HepG2 (cell line): ENCODE results near the gene STX8. TPM values are rescaled to one million over a fixed set of nuclear protein-coding genes. Genes with fewer than 3 reads are reported as not detected.

Source experiments
- ATAC-seq: fragments of 200-7000 bp; cut with Tn5 transposase; 3 replicates; pipeline ENCODE4 v1.9.1; 2020; ENCODE audit warnings: mild to moderate bottlenecking, moderate library complexity
- BruUV-seq: library from RNA; stranded (reverse); fragments of 400-500 nt; replicated peaks from 2 replicates; lab custom pipeline; 2021; lab: Mats Ljungman, UMichigan
- CTCF ChIA-PET: fragments of 300-600 bp; formaldehyde crosslinking; extraction: SDS; loops from one replicate; lab custom pipeline; 2021; ENCODE audit warnings: low total read pairs, inconsistent platforms, low intra/inter-chr PET ratio; lab: Yijun Ruan, JAX
- POLR2A ChIA-PET: fragments of 350-600 bp; sonication (Branson Sonifier 250); formaldehyde crosslinking; loops from one replicate; lab custom pipeline; 2020; ENCODE audit warnings: antibody characterized with exemption, inconsistent platforms; lab: Yijun Ruan, JAX
- DNase-seq: peaks from one replicate; pipeline ENCODE4 v3.0.0-alpha.2; 2015; ENCODE audit warnings: low spot score
- FAIRE-seq: peaks from 3 replicates; lab custom pipeline; 2011; peaks lifted over from hg19 to GRCh38; lab: Jason Lieb, UNC
- H2AFZ ChIP-seq: one replicate; pipeline ENCODE4 v1.6.1; 2011; ENCODE audit warnings: low read length, inconsistent platforms
- H3K27ac ChIP-seq: fragments of 300-600 bp; 3 replicates; pipeline ENCODE4 v1.8.0; 2011; ENCODE audit warnings: mixed run types, mild to moderate bottlenecking, mixed read lengths, low read length, inconsistent platforms; ENCODE audit not compliant: insufficient read depth; ENCODE audit errors: extremely low read length
- H3K27me3 ChIP-seq, 2 experiments: fragments of 200-600 bp in 1 of 2; 2 replicates in 1 of 2; 3 replicates in 1 of 2; pipeline versions ENCODE4 v1.6.0 to v1.8.0; 2011; ENCODE audit warnings: low read length in 2 of 2, mild to moderate bottlenecking in 2 of 2, moderate library complexity in 2 of 2, inconsistent platforms in 1 of 2; ENCODE audit not compliant: insufficient read depth in 2 of 2, control insufficient read depth in 1 of 2
- H3K36me3 ChIP-seq, 2 experiments: fragments of 200-600 bp in 1 of 2; replicated peaks in 1 of 2; 2 replicates in 1 of 2; 3 replicates in 1 of 2; pipeline versions ENCODE4 v1.5.1 to v1.8.0; 2011; ENCODE audit warnings: low read length in 2 of 2, inconsistent platforms in 1 of 2; ENCODE audit not compliant: insufficient read depth in 2 of 2, control insufficient read depth in 1 of 2
- H3K4me1 ChIP-seq: 2 replicates; pipeline ENCODE4 v1.5.1; 2012; ENCODE audit warnings: low read length, inconsistent platforms; ENCODE audit not compliant: insufficient read depth
- H3K4me2 ChIP-seq: 2 replicates; pipeline ENCODE4 v1.6.0; 2011; ENCODE audit warnings: low read depth, low read length, inconsistent platforms
- H3K4me3 ChIP-seq, 3 experiments: fragments of 200-600 bp in 1 of 3; sonication (generic), shearing (Covaris generic) in 1 of 3; replicated peaks in 1 of 3; 2 replicates each; pipeline ENCODE4 v1.5.1; 2011 to 2016; ENCODE audit warnings: low read length in 3 of 3, inconsistent platforms in 2 of 3, low read depth in 2 of 3, mild to moderate bottlenecking in 2 of 3, control low read depth in 1 of 3, mixed read lengths in 1 of 3; ENCODE audit not compliant: insufficient read depth in 1 of 3
- H3K79me2 ChIP-seq: one replicate; pipeline ENCODE4 v1.6.1; 2011; ENCODE audit warnings: low read length, inconsistent platforms; ENCODE audit not compliant: insufficient read depth
- H3K9ac ChIP-seq: 2 replicates; pipeline ENCODE4 v1.6.0; 2011; ENCODE audit warnings: mild to moderate bottlenecking, low read depth, low read length, inconsistent platforms; ENCODE audit not compliant: insufficient read depth
- H3K9me3 ChIP-seq: 2 replicates; pipeline ENCODE4 v1.5.1; 2012; ENCODE audit warnings: mild to moderate bottlenecking, low read length
- H4K20me1 ChIP-seq: 2 replicates; pipeline ENCODE4 v1.6.0; 2011; ENCODE audit warnings: inconsistent platforms, mild to moderate bottlenecking, low read length, moderate library complexity; ENCODE audit not compliant: insufficient read depth
- ARNT ChIP-seq: fragments of 450-650 bp; IDR thresholded peaks from 2 replicates; pipeline ENCODE4 v1.6.1; 2017
- CHD2 ChIP-seq: IDR thresholded peaks from 2 replicates; pipeline ENCODE4 v1.6.1; 2011; ENCODE audit warnings: low read depth, low read length, improper control_type of control experiment
- HOXA5 ChIP-seq: sonication (generic); formaldehyde crosslinking; IDR thresholded peaks from 2 replicates; pipeline ENCODE4 v1.4.0; 2020; ENCODE audit warnings: missing genetic modification reagents
- HOXA7 ChIP-seq: sonication (generic); formaldehyde crosslinking; IDR thresholded peaks from 2 replicates; pipeline ENCODE4 v1.8.1; 2022; ENCODE audit warnings: mild to moderate bottlenecking, missing genetic modification reagents, moderate library complexity
- ISL2 ChIP-seq: sonication (generic); formaldehyde crosslinking; IDR thresholded peaks from 2 replicates; pipeline ENCODE4 v1.5.0; 2020; ENCODE audit warnings: missing genetic modification reagents
- KDM6A ChIP-seq: IDR thresholded peaks from 2 replicates; pipeline ENCODE4 v1.6.1; 2016; ENCODE audit warnings: low read depth
- MTF1 ChIP-seq: sonication (generic); formaldehyde crosslinking; IDR thresholded peaks from 2 replicates; pipeline ENCODE4 v1.5.0; 2020; ENCODE audit warnings: missing genetic modification reagents
- NR2C2 ChIP-seq: sonication (generic); formaldehyde crosslinking; IDR thresholded peaks from 2 replicates; pipeline ENCODE4 v1.4.0; 2020; ENCODE audit warnings: missing genetic modification reagents, mild to moderate bottlenecking, moderate library complexity, borderline replicate concordance
- NR3C1 ChIP-seq: sonication (generic); formaldehyde crosslinking; IDR thresholded peaks from 2 replicates; pipeline ENCODE4 v1.4.0; 2020; ENCODE audit warnings: missing genetic modification reagents
- SNRNP70 ChIP-seq: fragments of 200-400 bp; formaldehyde crosslinking; IDR thresholded peaks from 2 replicates; pipeline ENCODE4 v1.6.1; 2017; ENCODE audit warnings: mild to moderate bottlenecking, low read depth, low read length, moderate library complexity
- SUZ12 ChIP-seq: fragments of 150-350 bp; IDR thresholded peaks from 2 replicates; pipeline ENCODE4 v1.6.1; 2014; ENCODE audit warnings: low read depth, low read length
- TCF7L2 ChIP-seq: IDR thresholded peaks from 2 replicates; pipeline ENCODE4 v1.6.1; 2011; ENCODE audit warnings: mild to moderate bottlenecking, low read depth, low read length, moderate library complexity
- ZBTB7A ChIP-seq: sonication (generic); formaldehyde crosslinking; IDR thresholded peaks from 2 replicates; pipeline ENCODE4 v1.8.0; 2022; ENCODE audit warnings: mild to moderate bottlenecking, missing genetic modification reagents
- ZNF7 ChIP-seq: IDR thresholded peaks from 2 replicates; pipeline ENCODE4 v1.6.1; 2016; ENCODE audit warnings: missing biosample characterization, missing genetic modification reagents
- ZSCAN29 ChIP-seq: sonication (generic); formaldehyde crosslinking; conservative IDR thresholded peaks from 2 replicates; pipeline ENCODE4 v1.4.0; 2020; ENCODE audit warnings: mild to moderate bottlenecking, missing genetic modification reagents
- WGBS: methylation state at CpG from one replicate; pipeline ENCODE4 v1.1.6; 2017; ENCODE audit warnings: low lambda C conversion rate; 5-methylcytosine and 5-hydroxymethylcytosine counted together
- in situ Hi-C: cut with HindIII; loops from 2 replicates; pipeline ENCODE4 v1.10.0; 2017; ENCODE audit warnings: low pct_unique_long_range_greater_than_20kb; ENCODE audit not compliant: extremely low pct_ligation_motif_present
- intact Hi-C: fragments of 100-400 bp; cut with micrococcal nuclease; formaldehyde crosslinking; loops from one replicate; pipeline ENCODE4 v1.10.0; 2022; ENCODE audit not compliant: unreplicated experiment
- polyA plus RNA-seq, 8 experiments: library from polyadenylated mRNA; depleted of rRNA in 3 of 8; stranded (reverse) in 7 of 8; unstranded in 1 of 8; fragments of >200 nt; fragmentation: Illumina TruSeq in 4 of 8; extraction: Trizol in 4 of 8; gene quantifications; 2 replicates each; pipeline versions ENCODE4 v1.2.1 to v1.2.3, GENCODE V29; 2011 to 2016; ENCODE audit warnings: low read depth in 4 of 8, missing spikeins in 1 of 8, mixed read lengths in 1 of 8; ENCODE audit not compliant: insufficient read depth in 1 of 8
- total RNA-seq, 5 experiments: library from RNA; depleted of rRNA; stranded (reverse); fragments of >200 nt; fragmentation: Illumina TruSeq; extraction: Trizol; gene quantifications; 2 replicates each; pipeline ENCODE4 v1.2.3, GENCODE V29; 2016; ENCODE audit warnings: low read depth in 1 of 5
- TF ChIP-seq, protein P1 (sequence below), 2 experiments: sonication (generic) in 1 of 2; formaldehyde crosslinking in 1 of 2; IDR thresholded peaks; 2 replicates each; pipeline versions ENCODE4 v1.4.0 to v1.6.1; 2016 to 2020; ENCODE audit warnings: borderline replicate concordance in 1 of 2, low read depth in 1 of 2, mild to moderate bottlenecking in 1 of 2, missing genetic modification reagents in 1 of 2
- TF ChIP-seq, protein P2 (sequence below): sonication (generic); formaldehyde crosslinking; IDR thresholded peaks from 2 replicates; pipeline ENCODE4 v1.8.0; 2022; ENCODE audit warnings: mild to moderate bottlenecking, missing genetic modification reagents
- TF ChIP-seq, protein P3 (sequence below): sonication (generic); formaldehyde crosslinking; conservative IDR thresholded peaks from 2 replicates; pipeline ENCODE4 v1.8.0; 2022; ENCODE audit warnings: mild to moderate bottlenecking, moderate library complexity, missing genetic modification reagents

Gene STX8
- total and polyA plus RNA-seq, 2 of the 13 experiments (the other 11 are each of a cell fraction or from before 2014, with no cell fraction given): 36.4 to 53.6 TPM

DNA sequence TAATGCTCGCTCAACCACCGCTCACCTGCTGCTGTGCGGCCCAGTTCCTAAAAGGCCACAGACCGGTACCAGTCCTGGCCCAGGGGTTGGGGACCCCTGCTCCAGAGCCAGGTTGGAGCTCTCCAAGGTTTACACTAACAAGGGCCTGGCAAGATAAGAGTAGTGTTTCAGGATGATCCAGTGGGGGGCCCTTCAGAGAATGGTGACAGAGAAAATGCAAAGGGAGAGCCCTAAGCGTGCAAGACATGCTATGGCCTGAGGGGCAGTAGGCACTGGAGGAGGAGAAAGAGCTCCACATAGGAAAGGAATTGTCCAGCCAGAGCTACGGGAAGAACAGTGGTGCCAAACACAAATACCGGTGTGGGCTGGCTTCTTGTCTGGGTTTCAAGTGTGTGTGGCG is 233.4 kb downstream of the STX8 start (continued):
- TF ChIP-seq ZBTB7A: no peak
- TF ChIP-seq HOXA5: no peak

DNA sequence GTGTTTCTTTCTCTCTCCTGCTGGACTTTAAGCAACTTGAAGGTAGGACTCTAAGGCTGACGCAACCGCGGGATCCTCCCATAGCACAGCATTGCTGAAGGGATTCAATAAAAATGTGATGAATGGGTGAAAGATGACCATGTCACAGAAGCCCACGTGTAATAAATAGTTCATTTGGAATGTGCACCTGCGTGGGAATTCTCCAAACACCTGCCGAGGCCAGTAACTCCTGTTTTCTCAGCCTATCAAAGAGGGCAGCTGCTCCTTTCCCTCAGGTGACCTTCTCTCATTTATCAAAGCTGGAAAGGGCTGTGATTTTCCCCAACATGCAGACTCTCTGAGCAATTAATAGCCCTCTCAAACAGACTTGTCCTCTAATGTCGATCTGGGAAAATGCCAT is 235.7 kb downstream of the STX8 start:
- intact Hi-C loops (no loop called here), in situ Hi-C loops (no loop called here)
- Histone ChIP-seq H3K27me3 (no peaks in the 10 kb centered on the region), H3K9ac (no peak overlapping the region), H3K9me3 (peaks cover 9% of the 10 kb centered on the region), H3K27ac (no peak overlapping the region), H3K79me2 (no peaks in the 10 kb centered on the region), H3K4me3 (no peak overlapping the region), H3K36me3 (no peaks in the 10 kb centered on the region), H3K4me2 (no peak overlapping the region), H2AFZ (no peak overlapping the region), H4K20me1 (no peaks in the 10 kb centered on the region), H3K4me1 (no peaks in the 10 kb centered on the region; the same call in 1 of the 2 replicates)
- ChIA-PET POLR2A (no interaction called here), CTCF (no interaction called here)
- TF ChIP-seq NR3C1 (CRISPR knock-in tag) (no peak), CHD2 (no peak), MTF1 (no peak), NR2C2 (CRISPR knock-in tag) (no peak), ARNT (no peak), SNRNP70 (no peak), ZSCAN29 (CRISPR knock-in tag) (no peak), KDM6A (no peak), TCF7L2 (no peak), ZNF7 (CRISPR knock-in tag) (no peak), HOXA7 (CRISPR knock-in tag) (no peak), ISL2 (CRISPR knock-in tag) (no peak), SUZ12 (no peak)
- TF ChIP-seq, protein P1, sequence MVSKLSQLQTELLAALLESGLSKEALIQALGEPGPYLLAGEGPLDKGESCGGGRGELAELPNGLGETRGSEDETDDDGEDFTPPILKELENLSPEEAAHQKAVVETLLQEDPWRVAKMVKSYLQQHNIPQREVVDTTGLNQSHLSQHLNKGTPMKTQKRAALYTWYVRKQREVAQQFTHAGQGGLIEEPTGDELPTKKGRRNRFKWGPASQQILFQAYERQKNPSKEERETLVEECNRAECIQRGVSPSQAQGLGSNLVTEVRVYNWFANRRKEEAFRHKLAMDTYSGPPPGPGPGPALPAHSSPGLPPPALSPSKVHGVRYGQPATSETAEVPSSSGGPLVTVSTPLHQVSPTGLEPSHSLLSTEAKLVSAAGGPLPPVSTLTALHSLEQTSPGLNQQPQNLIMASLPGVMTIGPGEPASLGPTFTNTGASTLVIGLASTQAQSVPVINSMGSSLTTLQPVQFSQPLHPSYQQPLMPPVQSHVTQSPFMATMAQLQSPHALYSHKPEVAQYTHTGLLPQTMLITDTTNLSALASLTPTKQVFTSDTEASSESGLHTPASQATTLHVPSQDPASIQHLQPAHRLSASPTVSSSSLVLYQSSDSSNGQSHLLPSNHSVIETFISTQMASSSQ (IDR thresholded peaks at IDR 0.05; ENCODE audit: low read depth): no peak
- TF ChIP-seq, protein P1 (CRISPR knock-in tag; IDR thresholded peaks at IDR 0.05; ENCODE audit: borderline replicate concordance): no peak
- TF ChIP-seq, protein P2, sequence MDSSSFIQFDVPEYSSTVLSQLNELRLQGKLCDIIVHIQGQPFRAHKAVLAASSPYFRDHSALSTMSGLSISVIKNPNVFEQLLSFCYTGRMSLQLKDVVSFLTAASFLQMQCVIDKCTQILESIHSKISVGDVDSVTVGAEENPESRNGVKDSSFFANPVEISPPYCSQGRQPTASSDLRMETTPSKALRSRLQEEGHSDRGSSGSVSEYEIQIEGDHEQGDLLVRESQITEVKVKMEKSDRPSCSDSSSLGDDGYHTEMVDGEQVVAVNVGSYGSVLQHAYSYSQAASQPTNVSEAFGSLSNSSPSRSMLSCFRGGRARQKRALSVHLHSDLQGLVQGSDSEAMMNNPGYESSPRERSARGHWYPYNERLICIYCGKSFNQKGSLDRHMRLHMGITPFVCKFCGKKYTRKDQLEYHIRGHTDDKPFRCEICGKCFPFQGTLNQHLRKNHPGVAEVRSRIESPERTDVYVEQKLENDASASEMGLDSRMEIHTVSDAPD (CRISPR knock-in tag): no peak
- TF ChIP-seq, protein P3, sequence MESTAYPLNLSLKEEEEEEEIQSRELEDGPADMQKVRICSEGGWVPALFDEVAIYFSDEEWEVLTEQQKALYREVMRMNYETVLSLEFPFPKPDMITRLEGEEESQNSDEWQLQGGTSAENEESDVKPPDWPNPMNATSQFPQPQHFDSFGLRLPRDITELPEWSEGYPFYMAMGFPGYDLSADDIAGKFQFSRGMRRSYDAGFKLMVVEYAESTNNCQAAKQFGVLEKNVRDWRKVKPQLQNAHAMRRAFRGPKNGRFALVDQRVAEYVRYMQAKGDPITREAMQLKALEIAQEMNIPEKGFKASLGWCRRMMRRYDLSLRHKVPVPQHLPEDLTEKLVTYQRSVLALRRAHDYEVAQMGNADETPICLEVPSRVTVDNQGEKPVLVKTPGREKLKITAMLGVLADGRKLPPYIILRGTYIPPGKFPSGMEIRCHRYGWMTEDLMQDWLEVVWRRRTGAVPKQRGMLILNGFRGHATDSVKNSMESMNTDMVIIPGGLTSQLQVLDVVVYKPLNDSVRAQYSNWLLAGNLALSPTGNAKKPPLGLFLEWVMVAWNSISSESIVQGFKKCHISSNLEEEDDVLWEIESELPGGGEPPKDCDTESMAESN (CRISPR knock-in tag): no peak
- FAIRE-seq (no peak), DNase-seq (no peak), ATAC-seq (no peak)
- no TSS peak for BruUV-seq
- 72% methylated on average over 7 of the region's 7 CpGs for WGBS
